HT-29 (cell line): Measurements from ENCODE around the gene ABHD12. TPM values are rescaled to one million over a fixed set of nuclear protein-coding genes. Genes with fewer than 3 reads are reported as not detected.
"Not testable (repeated sequence)": the region's sequence is repeated elsewhere in the genome, so short reads cannot be mapped to it uniquely, and the experiment has no call there.

Source experiments
- DNase-seq: peaks from one replicate; pipeline ENCODE4 v3.0.0-alpha.2; 2015; ENCODE audit warnings: low spot score
- total RNA-seq: library from RNA; depleted of rRNA; stranded (reverse); fragments of >200 nt; shearing (Covaris generic); gene quantifications from 2 replicates; pipeline ENCODE4 v1.2.3, GENCODE V29; 2014

The ABHD12 gene
- total RNA-seq, 1 experiment from 2014 or later: 105 TPM

DNA sequence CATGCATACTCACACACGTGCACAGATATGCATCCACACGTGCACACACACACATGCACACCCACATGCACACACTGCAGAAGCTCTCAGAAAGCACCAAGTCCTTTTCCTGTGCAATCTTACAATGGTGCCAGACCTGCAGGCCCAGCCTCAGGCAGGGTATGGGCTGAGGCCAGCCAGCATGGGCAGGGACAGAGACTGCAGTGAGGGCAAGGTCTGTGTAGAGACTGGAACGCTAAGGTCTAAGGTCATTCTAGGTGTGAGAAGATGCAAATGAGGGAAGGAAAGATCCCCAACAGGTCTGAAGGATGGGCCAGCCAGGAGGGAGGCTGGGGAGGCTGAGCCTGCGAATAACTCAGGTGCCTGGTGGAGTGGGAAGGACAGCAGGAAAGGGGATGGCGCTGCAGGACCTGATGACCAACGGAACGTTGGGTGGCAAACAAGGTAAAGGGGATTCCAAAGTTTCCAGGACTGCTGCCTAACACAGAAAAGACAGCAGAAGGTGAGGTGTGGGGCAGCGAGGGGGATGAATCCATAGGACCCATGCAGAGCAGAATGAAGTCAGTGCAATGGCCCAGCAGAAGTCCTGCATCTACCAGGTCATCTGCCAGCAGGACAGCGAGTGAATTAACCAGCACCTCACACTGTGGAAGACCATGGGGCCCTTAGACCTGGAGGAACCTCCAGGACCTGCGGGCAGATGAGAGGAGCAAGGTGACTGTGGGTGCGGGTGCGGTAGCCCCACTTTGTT, 67.0 kb downstream of the ABHD12 start:
- DNase-seq: no peak

DNA sequence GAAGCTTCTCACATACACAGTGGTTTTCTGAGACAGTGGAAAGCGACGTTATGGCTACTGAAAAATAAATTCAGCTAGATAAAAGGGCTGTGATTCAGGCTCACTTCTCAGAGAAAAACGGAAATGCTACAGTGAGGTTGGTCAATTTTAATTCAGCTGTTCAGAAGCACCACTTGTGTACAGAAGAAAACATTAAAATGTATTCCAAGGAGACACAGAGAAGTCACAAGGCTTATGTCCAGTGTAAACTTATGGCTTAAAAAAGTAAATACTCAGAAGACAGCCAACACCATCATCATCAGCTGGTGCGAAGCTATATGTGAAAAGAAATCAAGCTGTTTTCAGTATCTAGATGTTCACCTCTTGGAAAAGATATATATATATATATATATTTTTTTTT, 68.6 kb downstream of the ABHD12 start:
- DNase-seq: no peak

DNA sequence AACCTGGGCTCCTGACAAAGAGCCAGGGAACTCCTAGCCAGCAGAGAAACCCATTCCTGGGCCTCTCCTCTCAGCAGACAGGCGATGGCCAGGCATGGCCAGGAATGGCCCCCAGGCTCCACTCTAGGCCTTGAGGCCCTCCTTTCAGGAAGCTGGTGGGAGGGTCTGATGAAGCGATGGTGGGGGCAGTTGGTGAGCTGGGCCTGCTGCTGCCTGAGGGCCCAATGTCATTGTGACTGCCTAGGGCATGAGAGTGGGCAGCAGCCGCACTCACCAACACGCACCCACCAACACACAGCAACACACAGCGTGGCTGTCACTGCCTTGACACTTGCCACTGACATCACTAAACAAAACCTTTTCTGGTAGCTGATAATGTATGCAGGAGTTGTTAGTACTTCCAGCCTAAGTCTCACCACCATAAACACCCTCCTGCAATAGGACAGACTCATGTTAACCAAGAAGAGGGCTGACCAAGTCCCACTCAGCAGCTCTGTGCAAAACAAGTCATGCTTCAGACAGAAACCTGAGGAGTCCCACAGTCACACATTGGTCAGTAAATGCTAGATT, 69.3 kb downstream of the ABHD12 start:
- DNase-seq: no peak

DNA sequence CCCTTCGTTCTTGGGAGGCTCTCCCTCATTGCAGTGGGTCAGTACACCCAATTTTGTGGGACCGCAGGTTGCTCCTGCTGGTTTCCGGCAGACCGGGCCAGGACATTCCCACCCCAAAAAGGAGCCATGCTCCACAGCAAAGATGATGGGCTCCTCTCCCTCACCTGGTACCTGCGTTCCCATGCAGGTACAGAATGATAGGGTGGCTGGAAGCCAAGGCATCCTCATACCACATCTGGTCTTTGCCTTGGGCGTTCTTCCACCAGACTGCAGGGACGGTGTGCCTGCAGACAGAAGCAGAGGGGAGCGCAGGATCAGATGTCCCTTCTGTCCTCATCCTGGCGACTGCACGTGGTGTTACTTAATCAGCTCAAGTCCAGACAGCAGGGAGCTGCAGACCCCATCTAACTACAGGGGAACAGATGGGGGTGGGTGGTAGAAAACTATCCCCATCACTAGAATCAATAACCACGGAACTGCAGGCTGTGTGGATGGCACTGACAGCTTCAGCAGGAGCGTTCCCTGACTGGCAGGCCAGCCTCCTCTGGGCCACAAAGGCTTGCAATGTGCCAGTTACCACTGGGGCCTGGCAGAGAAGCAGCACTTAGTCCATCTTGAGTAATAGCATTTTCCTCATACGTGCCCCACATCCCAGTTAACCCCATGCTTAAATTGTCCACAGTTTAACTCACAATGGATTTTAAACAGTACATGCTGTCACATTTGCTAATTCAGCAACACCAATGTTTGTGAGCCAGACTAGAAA, 70.4 kb downstream of the ABHD12 start:
- no peak for DNase-seq

DNA sequence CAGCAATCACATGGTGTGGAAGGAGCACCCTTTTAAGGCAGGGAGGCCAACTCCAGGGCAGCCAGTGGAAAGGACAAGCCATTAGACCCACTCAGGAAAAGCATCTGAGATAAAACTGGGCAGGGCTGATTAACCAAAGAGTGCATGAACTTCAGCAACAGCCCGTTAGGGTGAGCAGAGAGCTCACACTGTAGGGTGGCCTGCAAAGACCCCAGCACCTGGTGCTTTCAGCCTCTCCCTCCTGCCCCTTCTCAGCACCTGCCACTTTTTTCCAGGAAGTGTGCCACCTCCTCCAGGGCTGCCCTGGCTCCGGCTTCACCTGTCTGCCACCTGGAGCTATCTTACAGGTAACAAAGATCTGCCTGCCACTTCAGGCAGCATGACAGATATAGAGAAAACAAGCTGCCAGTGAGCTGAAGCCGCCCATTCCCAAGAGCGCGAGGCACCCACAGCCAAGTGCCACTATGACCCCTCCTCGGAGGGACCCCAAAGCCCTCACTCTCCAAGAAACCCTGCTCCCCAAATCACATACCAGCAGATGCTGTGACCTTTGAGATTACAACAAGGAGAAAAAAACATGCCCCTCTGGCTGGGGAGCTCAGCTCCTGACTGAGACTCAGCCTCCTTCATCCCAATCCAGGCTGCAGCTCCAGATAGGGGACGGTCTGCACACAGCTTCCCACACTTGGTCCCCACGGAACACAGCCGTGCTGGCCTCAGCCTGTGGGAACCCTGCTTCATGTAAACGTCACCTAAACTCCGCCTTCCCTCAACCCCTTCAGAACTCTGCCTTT, 71.2 kb downstream of the ABHD12 start:
- DNase-seq: no peak

DNA sequence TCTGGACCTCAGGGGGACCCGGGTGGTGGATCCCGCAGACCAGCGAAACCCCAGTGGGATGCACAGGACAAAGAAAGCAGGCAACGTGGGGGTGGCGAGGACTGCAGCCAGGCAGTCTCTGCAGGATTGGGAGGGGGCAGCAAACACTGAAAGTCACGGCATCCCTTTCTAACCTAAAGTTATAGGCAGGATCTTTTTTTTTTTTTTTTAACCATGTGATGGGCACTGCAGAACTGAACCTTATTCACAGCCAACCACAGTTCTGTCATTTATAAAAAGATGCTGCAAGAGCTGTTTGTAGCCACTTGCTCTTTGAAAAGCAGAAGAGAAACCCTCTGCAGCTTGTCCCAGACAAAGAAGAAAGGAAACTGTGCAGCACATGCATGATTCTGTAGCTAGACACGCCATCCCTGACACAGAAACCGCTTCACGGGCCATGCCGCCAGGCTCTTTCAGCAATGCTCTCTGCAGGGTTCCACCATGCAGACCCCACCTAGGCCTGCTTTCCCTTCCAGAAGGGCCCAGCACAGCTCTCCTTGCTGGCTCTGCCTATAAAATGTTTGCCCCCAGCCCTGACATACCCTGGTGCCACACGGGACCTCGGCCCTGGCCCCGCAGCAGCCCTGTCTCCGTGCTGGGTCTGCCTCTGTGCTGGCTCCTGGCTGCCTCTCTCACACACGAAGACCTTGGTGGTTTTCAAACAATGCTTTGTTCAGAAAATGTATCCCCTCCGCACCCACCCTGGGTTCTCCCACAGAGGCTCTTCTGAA, 72.0 kb downstream of the ABHD12 start:
- no peak for DNase-seq

DNA sequence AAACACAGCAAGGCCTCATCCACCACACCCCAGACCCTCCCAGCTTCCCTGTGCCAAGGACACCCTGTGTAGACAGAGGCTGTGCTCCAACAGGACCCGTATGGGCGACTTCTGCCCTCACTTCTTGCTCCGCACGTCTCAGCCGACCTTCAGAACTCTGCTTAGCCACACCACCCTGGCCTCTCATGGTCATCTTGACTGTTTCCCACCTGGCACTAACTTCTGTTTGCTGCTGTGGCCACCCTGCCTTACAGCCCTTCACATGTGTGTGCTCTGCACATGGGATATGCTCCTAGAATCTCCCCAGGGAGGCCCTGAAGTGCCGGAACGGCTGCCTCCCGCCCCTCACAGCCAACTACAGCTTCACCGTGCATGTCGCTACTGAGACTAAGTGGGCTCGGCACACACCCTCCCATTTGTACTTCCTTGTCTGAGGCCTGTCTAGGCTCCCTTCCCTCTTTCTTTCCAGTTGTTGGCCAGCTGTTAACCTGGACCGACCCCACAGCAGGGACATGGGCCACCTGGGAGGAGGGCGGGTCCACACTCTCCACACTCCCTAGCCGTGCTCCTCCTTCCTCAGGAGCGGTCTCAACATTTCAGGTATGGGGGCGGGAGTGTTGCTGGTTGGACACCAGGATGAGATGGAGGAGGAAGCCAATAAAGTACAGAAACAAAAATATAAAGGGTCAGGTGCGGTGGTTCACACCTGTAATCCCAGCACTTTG, 73.1 kb downstream of the ABHD12 start:
- DNase-seq: no peak

DNA sequence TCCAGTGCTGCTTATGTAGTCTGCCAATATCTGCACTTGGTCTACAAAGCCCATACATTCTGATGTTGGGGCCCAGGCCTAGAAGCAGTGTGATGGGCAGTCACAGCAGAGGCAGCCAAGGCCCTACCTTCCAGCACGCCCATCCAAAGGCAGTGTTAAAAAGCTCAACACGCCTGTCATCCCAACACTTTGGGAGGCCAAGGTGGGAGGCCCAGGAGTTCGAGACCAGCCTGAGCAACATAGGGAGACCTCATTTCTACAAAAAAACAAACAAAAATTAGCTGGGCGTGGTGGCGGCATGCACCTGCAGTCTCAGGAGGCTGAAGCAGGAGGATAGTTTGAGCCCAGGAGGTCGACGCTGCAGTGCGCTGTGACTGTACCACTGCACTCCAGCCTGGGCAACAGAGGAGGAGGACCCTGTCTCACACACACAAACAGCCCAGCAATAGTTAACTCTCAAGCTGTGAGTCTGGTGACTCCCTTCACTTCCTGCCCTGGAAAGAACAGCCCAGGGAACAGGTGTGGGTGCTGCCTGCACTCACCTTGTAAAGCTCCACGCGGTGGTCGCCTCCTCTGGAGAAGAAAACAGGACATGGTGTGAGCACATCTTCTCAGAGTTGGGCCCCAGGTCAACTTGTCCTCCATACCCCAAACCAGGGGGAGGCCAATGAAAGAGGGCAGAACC, 74.0 kb downstream of the ABHD12 start:
- no peak for DNase-seq

DNA sequence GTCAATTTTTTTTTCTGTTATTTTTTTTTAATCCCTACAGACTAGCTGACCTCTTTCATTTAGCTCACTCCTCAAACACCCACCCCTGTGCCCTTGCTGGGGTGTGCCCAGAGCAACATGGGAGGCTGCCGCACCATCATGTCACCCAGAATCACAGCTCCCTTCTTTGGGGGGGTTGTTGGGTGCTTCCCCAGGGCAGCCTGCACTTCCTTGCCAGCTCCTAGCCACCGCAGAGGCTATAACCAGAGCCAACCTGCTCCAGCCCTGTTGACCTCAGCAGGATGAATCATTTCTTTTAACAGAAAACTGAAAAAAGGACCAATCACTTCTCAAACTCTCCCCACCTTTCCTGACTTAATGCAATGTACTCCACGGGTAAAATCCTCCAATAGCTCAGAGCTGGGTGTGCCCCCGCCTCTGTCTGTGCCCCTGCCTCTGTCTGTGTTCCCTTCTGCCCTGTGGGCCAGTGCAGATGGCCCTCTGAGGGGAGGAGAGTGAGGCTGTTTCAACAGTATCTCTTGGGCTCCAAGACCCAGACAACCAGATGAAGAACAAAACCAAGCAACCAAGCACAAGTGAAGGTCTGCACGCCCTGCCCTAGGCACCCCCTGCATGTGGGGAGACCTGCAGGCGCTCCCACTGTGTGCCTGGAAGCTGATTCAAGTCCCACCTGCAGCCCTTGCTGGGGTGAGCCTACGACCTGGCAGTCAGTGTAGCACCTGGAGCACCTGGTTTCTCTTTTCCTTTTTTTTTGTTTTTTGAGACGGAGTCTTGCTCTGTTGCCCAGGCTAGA, 75.0 kb downstream of the ABHD12 start:
- no peak for DNase-seq

DNA sequence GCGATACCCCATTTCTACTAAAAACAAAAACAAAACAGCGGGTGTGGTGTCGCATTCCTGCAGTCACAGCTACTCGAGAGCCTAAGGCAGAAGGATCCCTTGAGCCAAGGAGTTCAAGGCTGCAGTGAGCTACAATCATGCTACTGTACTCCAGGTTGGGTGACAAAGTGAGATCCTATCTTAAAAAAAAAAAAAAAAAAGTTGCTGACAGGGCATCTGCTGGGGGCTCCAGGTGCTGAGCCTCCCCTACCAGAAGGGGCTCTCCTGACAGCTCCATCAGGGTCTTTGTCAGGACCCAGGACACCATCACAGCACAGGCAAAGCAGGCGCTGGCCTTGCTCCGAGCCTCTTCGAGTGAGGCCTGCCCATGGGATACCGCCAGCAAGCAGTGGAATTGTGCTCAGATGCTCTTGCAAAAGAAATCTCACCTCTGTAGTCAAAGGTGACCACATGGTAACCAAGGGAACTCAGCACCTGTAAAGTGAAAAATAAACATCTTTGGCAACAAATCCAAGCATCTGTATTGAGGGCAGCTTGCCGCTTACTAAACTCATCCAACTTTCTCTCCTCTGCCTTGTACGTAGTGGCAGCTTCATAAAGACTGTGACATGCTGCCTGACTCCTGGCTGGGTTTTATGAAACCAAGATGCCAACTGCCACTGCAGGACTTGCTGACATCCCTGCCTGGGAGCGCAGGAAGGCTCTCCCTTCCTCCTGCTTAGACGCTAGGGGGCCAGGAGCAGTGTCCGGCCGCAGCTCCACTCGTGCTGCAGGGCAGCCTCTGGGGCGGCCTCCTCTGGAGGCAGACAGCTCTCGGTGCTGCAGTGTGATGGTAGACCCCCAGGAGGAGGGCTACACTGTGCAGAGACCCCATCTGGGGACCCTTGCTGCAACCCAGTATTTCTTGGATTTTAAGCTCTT, 75.9 kb downstream of the ABHD12 start:
- DNase-seq: no peak

DNA sequence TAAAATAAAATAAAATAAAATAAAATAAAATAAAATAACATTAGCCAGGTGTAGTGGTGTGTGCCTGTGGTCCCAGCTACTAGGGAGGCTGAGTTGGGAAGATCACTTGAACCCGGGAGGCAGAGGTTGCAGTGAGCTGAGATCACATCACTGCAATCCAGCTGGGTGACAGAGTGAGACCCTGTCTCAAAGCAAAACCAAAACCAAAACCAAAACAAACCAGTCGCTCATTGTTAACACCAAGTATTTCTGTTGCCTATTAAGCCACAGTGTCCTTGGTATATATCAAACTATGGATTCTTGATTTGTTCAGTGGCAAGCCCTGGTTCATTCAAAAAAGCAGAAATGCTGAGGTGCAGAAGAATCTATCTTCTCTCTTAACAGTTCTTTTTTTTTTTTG, 77.0 kb downstream of the ABHD12 start:
- no peak for DNase-seq

DNA sequence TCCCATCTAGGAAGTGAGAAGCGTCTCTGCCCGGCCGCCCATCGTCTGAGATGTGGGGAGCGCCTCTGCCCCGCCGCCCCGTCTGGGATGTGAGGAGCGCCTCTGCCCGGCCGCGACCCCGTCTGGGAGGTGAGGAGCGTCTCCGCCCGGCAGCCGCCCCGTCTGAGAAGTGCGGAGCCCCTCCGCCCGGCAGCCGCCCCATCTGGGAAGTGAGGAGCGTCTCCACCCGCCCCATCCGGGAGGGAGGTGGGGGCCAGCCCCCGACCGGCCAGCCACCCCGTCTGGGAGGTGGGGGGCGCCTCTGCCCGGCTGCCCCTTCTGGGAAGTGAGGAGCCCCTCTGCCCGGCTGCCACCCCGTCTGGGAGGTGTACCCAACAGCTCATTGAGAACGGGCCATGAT, 77.9 kb downstream of the ABHD12 start:
- not testable (repeated sequence) for DNase-seq

DNA sequence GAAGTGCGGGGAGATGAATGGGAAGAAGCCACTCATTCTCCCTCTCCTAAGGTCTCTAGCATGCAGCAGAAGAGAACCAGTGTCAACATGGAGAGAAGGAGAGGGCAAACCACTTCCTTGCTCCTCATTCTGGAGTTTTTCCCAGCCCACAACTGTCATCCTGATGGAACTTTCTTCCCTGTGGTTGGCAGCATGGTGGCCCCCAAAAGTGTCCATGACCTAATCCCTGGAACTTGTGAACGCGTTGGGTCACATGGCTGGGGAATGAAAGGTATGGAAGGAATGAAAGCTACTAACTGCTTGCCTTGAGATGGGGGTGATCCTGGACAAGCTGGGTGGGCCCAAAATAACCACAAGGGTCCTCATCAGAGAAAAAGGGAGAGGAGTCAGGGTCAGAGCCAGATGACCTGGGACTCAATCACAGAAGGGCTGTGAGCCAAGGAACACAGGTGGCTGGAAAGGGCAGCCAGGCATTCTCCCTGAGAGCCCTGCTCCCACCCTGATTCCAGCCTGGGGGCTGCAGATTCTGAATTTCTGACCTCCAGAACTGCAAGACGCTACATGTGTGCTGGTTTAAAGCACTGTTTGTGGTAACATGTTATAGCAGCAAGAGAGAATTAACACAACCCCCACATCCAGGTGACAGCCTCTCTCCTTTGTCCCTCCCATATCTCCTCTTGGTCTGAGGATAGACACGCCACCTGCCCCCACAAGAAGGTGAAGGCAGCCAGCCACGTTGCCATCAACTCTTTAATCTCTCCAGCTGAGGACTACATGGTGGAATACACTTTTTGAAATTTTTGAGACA, 79.5 kb downstream of the ABHD12 start:
- no peak for DNase-seq

DNA sequence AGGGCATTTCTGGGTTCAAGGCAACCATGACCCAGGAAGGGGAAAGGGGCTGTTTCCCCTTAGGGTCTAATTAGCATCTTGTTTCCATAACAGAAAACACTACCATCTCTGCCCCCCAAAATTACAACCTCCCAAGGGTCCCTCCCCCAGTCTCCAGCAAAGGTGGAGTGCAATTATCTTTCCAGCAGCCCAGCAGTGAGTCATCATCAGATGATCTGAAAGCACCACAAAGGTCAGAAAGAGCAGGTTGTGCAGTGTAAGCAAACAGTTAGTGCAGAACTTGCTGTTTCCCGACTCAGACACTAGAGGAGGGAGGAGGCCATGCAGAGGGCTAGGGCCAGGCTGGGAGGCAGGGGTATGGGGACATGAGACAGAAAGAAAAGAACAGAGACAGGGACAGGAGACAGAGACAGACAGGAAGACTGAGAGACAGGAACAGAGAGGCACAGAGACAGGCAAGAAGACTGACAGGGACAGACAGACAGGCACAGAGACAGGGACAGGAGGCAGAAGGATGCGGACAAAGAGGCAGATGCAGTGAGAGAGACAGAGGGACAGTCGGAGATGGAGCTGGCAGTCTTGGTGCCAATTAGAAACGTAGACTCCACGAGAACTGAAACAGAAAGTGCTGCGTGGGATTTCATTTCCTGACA, 80.2 kb downstream of the ABHD12 start:
- peak; percentile 96 for DNase-seq

DNA sequence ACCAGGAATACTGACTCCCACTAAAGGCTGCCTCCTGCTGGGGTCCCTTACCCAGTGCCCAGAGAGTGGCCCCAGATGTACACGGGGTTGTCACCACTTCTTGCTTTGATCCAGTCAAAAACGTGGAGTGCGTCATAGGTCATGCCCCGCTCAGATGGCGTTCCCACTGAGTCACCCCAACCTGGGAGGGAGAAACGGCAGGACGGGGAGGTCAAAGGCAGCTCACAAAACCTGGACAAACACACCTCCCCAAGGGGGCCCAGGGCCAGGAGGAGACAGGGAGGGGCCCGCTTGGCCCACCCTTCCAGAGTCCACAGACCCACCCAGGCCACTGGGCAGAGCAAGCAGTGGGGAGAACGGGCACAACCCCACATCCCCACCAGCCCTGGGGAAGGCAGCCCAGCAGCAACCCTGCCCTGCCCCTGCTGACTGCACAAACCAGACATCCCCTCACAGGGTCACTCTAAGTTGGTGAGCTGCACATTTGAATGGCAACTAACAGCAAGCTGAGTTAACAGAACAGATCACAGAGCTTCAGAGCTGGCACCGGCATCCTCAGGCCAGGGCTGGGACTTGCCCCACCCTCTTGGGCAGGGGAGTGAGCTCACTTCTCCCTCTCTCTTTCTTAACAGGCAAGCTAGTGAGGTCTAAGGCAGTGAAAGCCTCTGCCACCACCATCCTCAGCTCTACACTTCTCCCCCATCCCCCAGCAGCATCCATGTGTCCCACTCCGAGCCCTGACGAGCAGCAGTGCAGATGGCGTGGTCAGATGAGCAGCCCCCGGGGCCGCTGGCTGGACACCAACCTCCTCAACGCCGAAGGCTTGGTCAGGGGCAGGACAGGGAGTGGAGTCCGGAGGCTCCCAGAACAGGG, 81.0 kb downstream of the ABHD12 start:
- DNase-seq: peak; percentile 96
